Brain pericyte (primary cell): ENCODE measurements around the gene GNMT.
"Not testable (repeated sequence)": the region's sequence is repeated elsewhere in the genome, so short reads cannot be mapped to it uniquely, and the experiment has no call there.

Experiments used
- DNase-seq: peaks from one replicate; pipeline ENCODE4 v3.0.0-alpha.2; 2012; ENCODE audit warnings: low read depth, low spot score

The GNMT gene

DNA sequence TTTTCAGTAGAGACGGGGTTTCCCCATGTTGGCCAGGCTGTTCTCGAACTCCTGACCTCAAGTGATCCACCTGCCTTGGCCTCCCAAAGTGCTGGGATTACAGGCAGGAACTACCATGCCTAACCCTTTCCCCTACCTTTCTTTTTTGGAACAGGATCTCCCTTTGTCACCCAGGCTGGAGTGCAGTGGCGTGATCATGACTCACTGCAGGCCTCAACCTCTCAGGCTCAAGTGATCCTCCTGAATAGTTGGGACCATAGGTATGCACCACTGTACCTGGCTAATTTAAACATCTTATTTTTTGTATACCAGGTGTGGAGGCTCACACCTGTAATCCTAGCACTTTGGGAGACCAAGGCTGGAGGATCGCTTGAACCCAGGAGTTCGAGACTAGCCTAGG is 19.2 kb upstream of the GNMT start:
- not testable (repeated sequence) for DNase-seq

DNA sequence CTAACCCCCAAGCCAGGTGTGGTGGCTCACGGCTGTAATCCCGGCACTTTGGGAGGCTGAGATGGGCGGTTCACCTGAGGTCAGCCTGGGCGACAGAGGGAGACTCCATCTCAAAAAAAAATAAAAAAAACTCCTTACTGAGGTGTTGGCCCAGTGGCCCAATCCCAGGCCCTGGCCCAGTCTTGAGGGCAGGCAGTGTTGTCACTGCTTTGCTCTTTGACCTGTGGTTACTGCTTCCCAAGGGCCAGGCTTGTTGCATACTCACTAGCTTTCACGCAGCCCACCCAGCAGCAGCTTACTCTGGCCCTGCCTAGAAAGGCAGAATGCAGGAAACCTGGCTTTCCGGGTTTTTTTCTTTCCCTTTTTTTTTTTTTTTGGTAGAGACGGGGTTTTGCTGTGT is 18.1 kb upstream of the GNMT start:
- no peak for DNase-seq

DNA sequence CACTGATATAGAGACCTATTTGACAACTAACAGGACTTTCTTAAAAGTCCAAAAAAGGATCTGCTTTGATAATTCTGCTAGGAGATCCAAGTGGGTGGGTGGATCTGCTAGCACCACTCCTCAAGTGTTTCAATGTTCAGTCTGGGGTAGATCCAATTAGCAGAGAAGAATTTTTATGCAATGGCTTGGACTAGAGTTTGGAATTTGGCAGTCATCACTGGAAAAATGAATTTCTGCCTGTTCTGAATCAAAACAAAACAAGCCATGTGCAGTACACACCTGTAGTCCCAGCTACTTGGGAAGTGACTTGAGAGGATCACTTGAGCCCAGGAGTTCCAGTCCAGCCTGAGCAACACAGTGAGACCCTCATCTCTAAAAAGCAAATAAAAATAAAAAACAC is 12.6 kb upstream of the GNMT start:
- no peak for DNase-seq

DNA sequence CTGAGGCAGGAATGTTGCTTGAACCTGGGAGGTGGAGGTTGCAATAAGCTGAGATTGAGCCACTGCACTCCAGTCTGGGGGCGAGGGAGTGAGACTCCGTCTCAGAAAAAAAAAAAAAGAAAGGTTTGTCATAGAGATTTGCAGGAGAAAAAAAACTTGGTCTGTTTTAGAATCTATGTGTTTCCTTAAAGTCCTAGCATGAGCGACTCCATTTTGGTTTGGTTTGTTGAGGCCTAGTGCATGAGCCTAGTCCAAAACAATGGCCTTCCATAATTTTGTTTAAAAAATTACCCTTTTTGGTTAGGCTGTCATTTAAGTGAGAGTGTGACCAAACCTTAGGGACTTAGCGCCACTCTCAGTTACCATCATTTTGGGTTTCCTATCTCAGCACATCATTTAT is 8.2 kb upstream of the GNMT start:
- DNase-seq = no peak

GRCh38 chr6:42954405-42954804 is 6.1 kb upstream of the GNMT start:
- DNase-seq = not testable (repeated sequence)

DNA sequence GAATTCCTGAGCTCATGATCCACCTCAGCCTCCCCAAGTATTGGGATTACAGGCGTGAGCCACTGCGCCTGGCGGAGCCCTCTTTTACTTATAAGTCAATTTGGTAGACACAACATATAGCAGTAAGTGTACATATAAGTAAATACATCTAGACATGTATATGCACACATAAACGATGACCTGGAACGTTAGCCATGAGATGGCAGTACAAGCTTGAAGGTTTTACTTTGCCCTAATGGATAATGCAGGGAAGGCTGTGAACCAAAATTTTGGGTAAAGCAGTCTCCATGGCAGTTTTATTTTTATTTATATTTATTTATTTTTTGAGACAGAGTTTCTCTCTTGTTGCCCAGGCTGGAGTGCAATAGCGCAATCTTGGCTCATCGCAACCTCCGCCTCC is 2.4 kb upstream of the GNMT start:
- no peak for DNase-seq

DNA sequence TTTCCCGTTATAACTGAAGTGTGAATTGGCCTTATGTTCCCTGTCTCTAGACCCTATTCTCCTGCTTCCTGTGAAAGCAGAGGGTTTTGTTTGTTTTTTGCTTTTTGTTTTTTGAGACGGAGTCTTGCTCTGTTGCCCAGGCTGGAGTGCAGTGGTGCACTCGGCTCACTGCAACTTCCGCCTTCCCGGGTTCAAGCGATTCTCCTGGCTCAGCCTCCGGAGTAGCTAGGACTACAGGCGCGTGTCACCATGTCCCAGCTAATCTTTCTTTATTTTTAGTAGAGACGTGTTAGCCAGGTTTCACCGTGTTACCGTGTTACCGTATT is 674 bp upstream of the GNMT start:
- DNase-seq = no peak

DNA sequence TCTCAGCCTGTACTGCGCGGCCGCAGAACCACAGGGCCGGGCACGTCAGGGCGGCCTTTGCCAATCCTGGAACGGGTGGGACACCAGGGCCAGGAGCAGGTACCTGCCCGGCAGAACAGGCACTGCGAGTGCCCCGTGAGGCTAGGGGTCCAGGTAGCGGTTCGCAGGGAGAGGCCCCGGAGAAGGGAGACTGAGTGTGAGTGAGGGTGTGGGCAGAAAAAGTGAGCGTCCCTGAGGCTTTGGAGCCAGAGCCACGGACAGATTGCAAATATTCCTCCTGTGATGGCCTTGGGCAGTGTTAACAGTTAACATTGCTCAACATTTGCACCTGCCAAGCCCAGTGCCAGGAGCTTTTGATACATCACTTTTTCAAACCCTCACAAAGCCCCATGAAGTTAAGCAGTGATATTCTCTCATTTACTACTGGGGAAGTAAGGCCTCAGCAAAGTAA is 491 bp downstream of the GNMT start:
- DNase-seq = no peak

DNA sequence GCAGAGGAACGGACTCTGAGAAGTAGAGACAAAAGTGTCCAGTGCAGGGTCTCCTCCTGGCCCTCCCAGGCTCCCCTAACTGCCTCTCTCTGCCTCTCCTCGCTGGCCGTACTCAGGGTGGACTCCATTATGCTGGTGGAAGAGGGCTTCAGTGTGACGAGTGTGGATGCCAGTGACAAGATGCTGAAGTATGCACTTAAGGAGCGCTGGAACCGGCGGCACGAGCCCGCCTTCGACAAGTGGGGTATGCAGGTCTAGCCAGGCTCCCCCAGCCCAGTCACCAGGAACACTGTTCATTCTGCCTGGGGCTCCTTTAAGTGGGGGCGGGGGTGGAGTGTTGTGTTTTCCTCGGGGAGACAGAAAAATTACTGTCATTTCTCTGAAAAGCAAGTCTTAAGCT is 1.5 kb downstream of the GNMT start:
- DNase-seq = no peak

GRCh38 chr6:42962502-42963178 is 2.1 kb downstream of the GNMT start:
- DNase-seq = no peak

GRCh38 chr6:42963179-42963854 is 2.8 kb downstream of the GNMT start:
- DNase-seq = no peak

GRCh38 chr6:42963855-42964605 is 3.5 kb downstream of the GNMT start:
- DNase-seq = no peak

DNA sequence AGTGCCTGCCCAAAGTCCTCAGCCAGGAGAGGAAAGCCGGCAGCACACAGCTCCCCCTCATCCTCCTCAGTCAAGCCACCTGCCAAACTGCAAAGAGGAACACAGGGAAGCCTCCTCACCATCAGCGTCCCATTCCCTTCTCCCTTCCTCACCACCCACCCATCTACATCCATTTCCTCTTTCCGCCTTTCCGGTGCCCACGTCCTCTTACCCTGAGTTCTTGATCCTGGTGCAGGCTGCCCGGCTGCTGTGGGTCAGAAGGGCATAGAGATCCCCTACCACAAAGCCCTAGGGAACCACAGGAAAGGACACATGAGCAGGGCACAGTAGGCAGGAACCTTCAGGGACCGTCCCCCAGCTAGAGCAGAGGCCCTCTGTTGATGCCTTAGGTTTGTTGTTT is 6.0 kb downstream of the GNMT start:
- DNase-seq = no peak

GRCh38 chr6:42967228-42967627 is 6.7 kb downstream of the GNMT start:
- no peak for DNase-seq

DNA sequence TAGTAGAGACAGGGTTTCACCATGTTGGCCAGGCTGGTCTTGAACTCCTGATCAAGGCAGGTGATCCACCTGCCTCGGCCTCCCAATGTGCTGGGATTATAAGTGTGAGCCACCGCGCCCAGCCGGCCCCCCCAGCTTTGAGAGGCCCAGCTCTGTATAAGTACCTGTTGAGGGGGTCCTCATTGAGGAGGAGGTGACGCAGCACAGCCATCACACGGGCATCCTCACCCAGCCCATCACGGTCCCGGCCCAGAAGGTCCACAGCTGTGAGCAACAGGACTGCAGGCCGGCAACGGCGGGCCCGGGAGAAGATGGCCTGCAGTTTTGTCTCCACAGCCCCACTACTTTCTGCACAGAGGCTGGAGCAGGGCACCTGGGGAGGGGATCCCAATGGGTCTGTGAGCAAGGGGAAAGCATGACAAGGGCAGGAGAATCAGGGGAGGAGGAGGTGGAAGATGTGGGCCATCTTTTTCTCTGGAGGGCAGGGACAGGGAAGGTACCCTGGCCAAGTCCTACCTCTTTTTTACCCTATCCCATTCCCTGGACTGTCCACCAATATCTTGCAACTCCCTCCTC is 7.7 kb downstream of the GNMT start:
- no peak for DNase-seq

DNA sequence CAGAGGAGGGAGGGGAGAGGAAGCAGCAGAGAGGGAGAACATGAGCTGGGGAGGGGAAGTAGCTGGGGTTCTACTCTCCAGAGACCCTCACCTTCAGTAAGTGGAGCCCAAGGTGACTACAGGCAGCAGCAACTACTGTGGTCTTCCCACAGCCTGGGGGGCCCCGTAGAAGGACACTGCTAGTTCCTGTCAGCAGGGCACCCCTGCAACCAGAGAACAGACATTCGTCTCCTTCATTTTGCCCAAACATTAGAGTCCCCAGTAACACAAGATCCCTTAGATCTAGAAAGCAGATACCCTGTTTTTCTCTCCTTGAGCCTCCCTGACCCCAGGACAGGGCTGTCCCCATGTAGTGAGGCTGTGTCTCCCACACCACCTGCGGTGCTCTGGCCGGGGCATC is 8.2 kb downstream of the GNMT start:
- DNase-seq = no peak

DNA sequence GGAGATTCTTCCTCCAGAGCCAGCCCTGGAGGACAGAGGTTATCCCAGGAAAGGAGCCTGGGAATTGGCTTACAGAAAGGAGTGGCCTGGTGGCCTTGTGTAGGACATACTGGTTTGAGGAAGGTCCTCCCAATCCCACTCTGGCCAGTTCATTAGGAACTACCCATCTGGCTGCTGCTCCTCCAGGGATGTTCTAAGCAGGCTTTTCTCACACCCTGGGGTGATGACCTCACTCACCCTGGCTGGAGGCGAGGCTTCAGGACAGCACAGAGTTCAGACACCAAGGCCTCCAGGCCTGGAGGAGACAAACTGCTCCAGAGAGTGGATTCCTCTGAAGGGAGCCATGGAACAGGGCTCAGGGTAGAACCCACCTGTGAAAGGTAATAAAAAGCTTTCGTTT is 8.9 kb downstream of the GNMT start:
- no peak for DNase-seq

DNA sequence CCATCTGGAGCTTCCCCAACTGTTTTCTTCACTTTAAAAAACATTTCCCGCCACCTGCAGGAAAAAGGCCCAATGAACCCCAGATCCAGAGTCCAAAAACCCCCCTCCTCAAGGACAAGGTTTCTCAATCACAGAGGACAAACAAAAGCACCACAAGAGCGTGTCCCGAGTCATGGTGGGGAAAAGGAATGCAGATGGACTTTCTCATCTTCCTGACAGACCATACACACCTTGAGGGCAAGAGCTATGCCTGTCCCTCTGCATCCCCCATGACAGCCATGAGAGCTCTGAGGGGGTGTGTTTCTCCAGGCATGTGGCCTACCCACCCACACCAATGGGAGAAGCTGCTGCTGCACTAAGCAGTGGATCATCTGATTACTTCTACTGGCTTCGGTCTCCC is 9.4 kb downstream of the GNMT start:
- DNase-seq = no peak

DNA sequence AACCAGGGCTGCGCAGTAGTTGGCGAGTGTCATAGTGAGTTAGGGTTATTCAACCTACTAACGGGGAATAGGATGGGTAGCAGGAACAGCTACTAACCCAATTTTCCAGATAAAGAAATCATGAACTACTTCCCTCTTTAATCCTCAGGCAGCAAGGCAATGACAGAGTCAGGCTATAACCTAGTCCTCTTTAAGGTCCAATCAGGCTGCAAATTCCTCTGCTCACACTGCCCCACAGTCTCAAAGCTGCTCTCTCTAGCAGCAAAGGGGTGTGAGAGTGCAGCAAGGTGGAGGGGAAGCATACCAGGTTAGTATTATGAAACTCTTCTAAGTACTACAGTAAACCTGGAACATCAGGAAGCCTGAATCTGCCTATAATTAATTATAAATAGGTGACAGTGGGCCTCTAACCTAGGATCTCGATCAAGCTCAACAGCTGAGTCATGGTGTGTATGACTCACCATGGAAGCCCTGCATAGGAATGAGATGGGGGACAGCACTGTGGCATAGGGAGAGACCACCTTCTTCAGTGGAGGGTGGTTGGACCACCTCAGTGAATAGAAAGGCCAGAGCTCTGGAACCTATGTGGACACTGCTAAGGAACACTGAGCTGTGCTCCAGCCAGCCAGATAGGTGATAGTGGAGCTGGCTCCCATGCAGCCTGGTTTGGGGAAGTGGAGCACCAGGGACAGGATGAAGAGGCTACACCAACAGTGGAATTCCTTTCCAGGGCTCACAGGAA is 10.5 kb downstream of the GNMT start:
- no peak for DNase-seq

DNA sequence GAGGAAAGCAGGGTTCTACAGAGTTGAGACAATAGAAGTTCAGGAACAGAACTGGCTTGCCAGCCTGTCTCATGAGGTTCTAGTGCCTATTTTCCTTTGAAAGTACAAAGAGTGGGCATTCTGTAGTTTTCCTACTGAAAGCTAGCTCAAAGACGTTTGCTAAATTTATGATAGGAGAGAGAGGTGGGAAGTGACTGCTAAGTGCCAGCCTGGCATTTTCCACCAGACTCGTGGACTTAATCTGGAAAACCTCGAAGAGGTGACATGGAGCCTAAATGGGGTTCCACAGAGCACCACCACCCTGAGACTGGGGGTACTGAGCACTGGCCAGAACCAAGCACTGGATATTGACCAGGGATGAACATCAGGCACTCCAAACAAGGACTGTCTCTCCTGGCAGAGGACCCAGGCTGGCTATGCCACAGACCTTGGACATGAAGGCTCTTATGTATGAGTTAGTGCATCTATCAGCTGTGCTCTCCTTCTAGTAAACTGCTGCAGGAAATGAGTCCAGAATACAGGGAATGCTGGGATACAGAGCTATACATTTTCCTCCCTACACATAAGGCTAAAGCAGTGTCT is 11.3 kb downstream of the GNMT start:
- no peak for DNase-seq

DNA sequence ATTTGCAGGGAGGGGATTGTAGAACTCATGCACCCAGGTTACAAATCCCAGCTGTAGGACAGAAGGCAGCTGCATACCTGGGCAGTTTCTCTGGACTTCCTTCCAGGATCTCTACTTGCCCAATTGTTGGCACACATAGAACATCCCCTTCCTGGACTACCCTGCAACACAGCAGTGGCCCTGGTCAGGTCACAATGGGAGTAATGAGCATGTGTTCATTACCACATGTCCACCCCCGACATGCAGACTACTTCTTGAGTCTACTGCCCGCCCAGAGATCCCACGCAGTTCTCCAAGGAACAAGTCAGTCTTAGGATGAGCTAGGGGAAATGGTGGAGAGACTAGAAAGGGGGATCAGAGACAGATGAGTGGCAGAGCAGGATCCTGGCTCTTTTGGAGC is 13.4 kb downstream of the GNMT start:
- DNase-seq = no peak
